HG02870 (cell line): ENCODE measurements around the gene DENND1A.
"Not testable (repeated sequence)": the region's sequence is repeated elsewhere in the genome, so short reads cannot be mapped to it uniquely, and the experiment has no call there.

Experiments used
- ATAC-seq: cut with Tn5 transposase; IDR thresholded peaks from one replicate; pipeline ENCODE4 v1.9.1; 2021; ENCODE audit warnings: mild to moderate bottlenecking, moderate library complexity; ENCODE audit not compliant: unreplicated experiment

The DENND1A gene

DNA sequence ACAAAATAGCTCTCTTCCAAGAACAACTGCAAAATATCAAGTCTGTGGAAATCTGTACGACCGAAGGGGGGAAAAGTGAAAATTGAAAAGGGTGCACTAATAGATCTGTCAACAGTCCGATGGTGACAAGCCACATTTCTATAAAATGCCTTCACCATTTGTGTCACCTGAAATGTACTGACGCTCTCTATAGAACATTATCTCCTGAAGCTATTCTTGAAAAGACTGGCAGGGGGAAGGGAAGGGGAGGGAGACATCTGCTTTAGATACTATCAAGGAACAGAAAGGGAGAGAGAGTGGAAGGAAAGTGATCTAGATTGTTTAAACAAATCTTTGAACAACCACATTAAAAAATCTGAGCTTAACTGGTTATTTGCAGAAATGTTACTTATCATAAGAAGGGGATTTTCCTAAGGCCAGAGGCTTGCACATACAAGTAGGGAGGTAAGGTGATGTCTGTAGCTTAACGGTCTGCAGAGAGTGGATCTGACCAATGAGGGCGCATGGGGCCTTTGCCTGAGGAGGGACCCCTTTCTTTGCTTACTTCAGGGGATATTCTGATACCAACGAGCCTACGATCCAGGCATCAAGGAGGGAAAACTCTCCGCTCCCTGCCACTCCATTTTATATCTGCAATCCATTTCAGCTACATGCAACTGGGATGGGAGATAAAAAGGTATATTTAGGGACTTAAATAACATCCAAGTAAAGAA, 481.8 kb downstream of the DENND1A start:
- ATAC-seq: no peak

DNA sequence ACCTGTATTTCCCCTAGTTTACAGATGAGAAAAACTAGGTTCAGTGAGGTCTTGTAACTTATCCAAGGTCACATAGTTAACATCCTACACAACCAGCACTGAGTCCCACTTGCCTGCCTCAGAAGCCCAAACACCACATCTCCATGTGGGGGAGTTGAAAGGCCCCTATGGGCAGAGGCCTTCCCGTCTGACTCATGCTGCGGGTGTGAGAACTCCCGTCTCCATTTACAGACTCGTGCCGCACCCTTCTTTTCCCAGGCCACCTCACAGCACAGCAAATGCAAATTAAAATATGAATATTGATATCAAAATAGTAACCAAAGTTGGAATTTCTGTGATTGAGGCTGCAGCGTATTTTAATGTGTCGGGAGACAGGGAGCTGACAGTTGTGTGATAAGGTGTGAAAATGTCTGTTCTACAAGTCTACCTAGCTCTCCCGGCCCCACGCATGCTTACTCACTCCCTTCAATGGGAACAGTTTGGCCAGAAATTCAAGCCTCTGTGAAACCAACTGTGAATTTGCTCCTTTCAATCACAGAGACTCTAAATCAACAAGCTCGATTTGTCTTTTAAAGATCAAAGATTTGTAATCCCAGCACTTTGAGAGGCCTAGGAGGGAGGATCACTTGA, 483.8 kb downstream of the DENND1A start:
- no peak for ATAC-seq

- ATAC-seq: no peak
These were observed 484.8 kb downstream of the DENND1A start for GRCh38 chr9:123445116-123445515.

GRCh38 chr9:123441769-123442168, 488.2 kb downstream of the DENND1A start:
- no peak for ATAC-seq

DNA sequence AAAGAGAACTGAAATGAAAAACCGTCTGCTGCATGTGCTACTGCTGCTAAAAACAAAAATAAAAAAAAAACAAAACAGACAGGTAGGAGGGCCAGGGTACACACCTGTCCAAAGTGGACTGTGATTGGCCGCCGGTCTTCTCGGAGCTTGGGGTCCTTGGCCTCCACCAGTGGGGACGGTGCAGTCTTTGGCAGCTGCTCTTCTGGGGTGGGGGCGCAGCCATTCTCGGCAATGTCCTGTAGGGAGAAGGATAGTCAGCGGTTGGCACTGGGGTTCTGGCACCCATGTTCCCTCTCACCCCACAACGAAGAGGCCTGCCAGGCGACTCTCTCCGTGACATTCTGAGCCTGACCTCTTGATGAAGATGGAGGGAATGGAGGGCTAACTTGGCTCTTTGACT, 489.7 kb downstream of the DENND1A start:
- ATAC-seq: no peak

GRCh38 chr9:123438821-123439220, 491.1 kb downstream of the DENND1A start:
- ATAC-seq: no peak

DNA sequence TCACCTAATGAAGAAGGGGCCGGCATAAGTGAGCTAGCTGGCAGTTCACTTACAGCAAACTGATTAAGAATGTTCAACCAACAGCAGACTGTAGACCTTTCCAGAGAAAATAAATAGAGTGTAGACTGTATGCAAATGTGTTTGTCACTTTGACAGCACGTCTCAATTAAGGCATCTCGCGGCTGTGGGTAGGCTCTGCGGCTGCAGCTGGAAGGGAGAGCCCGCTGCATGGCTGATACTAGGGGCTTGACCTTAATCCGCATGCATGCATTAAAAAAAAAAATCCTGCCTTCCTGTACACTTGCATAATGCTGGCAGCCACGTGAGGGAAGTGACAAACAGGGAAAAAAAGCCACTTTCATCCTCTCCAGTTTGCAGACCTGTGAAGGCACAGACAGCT, 491.6 kb downstream of the DENND1A start:
- ATAC-seq: no peak

- no peak for ATAC-seq
These were observed 492.7 kb downstream of the DENND1A start for GRCh38 chr9:123437201-123437600.

DNA sequence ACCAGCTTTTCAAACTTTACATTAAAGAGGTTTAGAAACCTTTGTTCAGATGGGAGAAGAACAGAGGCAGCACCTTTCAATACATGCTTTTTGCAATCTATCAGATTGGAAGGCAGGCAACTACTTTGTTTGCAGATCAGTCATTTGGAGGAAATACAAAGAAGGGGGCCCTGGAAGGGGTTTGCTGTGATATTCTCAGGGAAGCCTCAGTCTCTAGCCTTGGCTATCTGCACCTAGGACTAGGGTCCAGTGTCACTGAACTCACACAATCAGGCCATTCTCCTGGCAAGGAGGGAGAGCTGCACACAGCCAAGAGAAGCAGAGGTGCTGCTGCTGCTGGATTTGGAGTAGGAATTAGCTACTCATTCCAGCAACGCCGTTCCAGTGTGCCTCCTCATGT, 494.5 kb downstream of the DENND1A start:
- no peak for ATAC-seq

GRCh38 chr9:123434619-123435240, 495.2 kb downstream of the DENND1A start:
- no peak for ATAC-seq

- ATAC-seq: no peak
These were observed 497.3 kb downstream of the DENND1A start for GRCh38 chr9:123432331-123433236.

DNA sequence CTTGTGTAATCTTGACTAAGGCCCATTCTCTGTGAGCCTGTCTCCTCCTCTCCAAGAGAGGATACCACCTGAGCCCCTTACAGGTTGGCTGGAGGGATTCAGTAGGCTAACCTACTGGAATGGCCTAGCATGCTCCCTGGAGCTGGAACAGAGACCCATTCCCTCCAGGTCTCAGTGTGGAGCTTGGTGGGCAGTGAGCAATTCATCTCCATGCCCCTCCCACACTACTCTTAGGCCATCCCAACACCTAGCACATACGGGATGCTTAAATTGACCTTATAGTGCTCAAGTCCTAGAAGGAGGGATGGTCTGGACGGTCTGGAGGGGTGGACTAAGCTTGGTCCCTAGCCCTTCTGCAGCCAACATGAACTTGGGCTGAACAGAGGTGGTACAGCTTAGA, 498.3 kb downstream of the DENND1A start:
- no peak for ATAC-seq

GRCh38 chr9:123428450-123428849, 501.5 kb downstream of the DENND1A start:
- ATAC-seq: not testable (repeated sequence)

DNA sequence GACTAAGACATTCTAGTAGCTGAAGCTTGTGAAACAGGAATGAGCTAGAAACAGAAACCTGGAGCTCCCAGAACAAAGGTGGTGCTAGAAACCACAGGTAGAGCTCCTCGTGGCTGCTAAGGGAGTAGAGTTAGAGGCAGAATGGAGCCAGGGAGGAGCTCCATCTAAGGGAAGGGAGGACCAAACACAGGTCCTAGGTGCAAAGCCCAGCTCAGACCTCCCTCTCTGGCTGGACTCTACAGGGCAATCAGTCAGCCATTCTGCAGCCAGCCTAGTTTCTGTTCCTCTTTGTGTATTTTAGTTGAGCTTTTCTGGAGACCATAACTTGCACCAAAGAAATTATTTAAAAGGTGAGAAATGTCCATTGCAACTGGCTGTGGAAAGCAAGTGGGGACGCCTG, 503.5 kb downstream of the DENND1A start:
- ATAC-seq: no peak

DNA sequence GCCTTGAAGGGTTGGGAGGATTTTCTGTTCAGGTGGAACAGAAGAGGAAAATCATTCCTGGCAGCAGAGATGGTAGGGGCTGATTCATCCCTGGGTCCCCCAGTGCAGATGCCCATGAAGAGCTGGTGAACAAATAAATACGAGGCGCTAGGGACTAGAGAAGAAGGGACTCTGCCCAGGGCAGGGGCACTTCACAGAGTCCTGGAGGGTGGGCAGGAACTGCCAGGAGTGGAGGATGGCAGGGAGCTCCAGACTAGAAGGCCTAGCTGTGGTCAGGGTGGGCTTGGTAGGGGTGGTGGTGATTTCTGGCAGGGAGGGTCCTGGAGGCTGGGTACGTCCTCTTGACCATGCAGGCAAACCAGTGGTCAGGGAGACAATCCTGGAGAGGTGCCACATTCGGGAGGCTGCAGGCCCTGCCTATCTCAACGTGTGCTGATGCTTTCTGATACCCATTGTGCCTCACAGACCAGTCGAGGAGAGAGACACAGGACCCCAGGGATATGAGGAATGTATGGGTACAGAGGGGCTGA, 504.0 kb downstream of the DENND1A start:
- ATAC-seq: no peak

DNA sequence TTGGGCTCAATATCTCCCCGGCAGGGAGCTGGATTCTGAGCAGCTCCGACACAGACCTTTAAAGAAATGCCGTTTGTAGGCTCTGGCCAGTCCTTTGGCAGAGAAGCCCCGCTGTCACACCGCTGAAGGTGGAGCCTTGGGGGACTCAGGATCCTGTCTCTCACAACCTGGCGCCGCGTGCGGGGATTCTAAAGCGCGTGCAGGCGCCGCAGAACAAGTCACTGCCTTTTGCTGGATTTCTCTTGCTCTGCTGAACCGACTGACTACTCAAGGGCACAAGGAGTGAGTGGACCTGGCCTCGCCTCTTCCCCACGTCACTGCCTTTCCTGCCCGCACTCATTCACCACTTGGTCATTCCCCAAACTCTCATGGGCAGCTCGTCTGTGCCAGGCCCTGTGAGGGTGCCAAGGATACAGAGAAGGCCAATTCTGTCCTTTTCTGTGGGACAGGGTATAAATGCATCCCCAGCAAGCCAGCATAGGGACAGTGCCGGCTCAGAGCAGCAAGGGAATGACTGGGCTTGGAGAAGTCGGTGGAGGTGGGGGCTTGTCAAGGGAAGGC, 504.6 kb downstream of the DENND1A start:
- ATAC-seq: no peak

DNA sequence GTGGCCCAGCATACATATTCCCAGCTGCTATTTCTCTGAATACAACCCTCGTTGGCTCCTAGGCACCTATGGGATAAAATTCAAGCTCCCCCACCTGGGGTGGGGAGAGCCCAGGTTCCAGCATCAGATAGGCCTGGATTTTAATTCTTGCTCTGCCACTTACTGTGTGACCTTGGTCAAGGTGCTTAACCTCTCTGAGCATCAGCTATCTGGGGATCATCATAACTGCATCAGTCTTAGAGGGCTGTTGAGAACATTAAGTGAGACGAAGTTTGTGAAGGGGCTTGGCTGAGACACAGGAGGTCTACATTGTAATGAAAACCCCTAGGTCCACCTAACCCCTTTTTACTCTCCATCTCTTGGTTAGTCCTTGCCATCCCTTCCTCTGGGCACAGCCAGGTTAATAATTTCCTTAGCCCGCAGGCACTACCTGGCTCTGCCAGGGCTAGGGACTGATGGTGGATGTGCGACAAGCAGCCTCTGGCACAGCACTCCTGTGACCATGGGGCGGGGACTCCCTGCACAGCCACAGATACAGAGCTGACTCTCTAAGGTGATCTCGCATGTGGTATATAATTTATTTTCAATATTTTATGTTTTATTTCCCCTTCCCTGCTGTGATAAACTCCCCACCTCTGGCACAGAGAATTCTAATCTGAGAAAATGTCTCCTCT, 505.2 kb downstream of the DENND1A start:
- ATAC-seq: no peak

GRCh38 chr9:123424131-123424530, 505.8 kb downstream of the DENND1A start:
- ATAC-seq: no peak

DNA sequence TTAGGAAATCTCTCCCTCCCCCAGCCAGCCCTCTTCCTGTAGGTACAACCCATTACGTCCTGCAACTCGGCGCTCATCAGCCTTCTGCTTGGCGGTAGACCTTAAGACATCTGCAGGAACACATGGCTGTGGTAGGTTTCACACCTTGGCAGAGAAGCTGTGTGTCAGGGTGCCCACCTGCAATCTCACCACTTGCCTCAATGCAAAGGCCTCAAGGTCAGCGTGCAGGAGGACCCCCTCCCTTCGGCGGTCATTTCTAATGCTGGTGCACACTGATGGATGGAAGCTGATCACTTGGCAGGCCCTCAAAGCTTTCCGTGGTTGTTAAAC, 506.6 kb downstream of the DENND1A start:
- no peak for ATAC-seq

DNA sequence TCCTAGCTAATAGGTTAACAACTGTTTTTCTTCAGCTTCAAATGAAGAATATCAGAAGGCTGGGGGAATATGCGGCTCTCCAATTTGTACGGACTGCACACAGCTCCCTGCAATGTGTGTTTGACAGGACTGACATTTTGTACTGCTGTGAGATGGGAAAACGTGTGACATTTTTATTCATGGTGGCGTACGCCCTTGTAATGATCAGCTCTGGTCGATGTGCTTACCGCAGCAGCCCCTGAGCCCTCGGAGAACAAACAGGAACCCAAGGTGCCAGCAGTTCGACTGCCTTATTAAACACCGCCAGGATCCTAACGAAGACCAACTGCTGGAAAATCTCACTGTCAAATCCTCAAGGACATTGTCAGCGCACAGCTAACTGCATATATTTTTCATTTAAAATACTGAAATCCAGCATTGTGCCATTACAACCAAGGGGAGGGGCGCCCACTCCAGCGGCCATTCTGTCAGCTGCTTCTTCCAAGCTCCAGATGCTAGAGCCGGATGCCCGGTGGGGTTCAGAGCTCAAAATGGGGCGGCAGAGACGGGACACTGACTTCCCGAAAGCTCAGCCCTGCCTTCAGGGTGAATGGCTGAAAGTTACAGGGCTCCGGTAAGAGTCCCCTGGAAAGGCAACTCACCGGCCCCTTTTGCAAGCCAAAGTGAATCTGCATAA, 507.2 kb downstream of the DENND1A start:
- ATAC-seq: no peak
